ENCODE data around the gene CDCP1. TPM values are rescaled to one million over a fixed set of nuclear protein-coding genes. Genes with fewer than 3 reads are reported as not detected.

The CDCP1 gene
- total RNA-seq, 6 donors from 2014 or later, result 9.9 to 32.7 (median 19.2) TPM

DNA sequence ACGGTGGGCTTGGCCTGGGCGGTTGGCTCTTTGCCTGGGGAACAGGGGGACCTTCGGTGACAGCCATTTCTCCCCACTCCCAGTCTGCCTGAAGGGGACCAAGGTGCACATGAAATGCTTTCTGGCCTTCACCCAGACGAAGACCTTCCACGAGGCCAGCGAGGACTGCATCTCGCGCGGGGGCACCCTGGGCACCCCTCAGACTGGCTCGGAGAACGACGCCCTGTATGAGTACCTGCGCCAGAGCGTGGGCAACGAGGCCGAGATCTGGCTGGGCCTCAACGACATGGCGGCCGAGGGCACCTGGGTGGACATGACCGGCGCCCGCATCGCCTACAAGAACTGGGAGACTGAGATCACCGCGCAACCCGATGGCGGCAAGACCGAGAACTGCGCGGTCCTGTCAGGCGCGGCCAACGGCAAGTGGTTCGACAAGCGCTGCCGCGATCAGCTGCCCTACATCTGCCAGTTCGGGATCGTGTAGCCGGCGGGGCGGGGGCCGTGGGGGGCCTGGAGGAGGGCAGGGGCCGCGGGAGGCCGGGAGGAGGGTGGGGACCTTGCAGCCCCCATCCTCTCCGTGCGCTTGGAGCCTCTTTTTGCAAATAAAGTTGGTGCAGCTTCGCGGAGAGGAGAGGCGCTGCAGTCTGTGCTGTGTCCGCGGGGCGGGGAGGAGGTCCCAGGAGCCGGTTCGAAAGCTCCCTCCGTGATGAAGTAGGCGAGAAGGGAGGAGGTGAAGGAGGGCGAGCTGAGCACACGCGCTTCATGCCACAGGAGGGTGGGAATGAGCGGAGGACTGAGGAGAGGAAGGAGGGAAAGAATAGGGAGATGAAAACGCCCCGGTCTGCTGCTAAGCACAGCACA, 110.5 kb downstream of the CDCP1 start:
- no peaks in the 10 kb centered on the region for H3K27me3 ChIP-seq
- H3K4me1 ChIP-seq, result peaks cover 34 to 52% (median 38%) of the 10 kb centered on the region in 4 donors
- H3K9me3 ChIP-seq, result no peaks in the 10 kb centered on the region
- peaks cover 0 to 10% (median 0%) of the 10 kb centered on the region in 4 donors for H3K36me3 ChIP-seq
- ATAC-seq (ENCODE audit: low FRiP score in 2 of 2), result peak in 1 of 2 donors; percentile 55
- H3K4me3 ChIP-seq, result peak overlapping the region in 3 of 4 donors; percentile 12 to 41 (median 40)
- peak in 1 of 2 donors; percentile 88 for DNase-seq
- peak overlapping the region; percentile 73 to 78 (median 74) for H3K27ac ChIP-seq
- 27 to 43% methylated on average over 21 to 39 of the region's 64 CpGs for WGBS, 2 donors
- TF ChIP-seq CTCF (IDR thresholded peaks at IDR 0.05) (no peak), EP300 (IDR thresholded peaks at IDR 0.05) (no peak), POLR2AphosphoS5 (IDR thresholded peaks at IDR 0.05) (no peak), POLR2A (IDR thresholded peaks at IDR 0.05) (no peak)

DNA sequence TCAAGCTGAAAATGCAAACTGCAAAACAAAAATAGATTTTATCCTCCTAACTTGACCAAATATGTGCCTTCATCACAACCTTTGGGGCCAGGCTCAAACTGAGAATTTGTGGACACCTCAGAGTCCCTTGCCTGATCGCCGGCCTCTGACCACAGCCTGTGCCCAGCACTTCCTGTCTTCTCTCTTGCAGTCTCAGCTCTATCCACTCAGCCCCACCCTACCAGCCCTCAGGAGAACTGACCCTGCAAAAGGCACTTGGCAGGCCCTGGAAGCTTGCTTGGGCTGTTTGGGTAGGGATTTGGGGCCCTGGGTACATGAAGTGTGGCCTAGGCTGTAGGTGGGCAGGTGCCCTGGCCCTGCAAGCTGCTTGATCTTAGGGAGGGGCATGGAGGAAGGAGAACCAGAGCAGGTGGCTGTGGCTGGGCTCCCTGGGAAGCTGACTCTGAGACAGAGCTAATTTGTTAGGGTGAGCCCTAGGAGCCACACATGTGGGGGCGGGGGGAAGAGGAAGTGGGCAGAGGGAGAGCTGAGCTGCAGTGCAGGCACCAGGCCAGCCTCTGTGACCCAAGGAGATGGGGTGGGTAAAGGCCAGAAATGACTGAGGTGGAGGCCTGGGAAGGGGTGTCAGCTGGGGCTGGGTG, 111.4 kb downstream of the CDCP1 start:
- ATAC-seq (ENCODE audit: low FRiP score in 2 of 2) (peak; percentile 74 to 75), DNase-seq (peak in 1 of 2 donors; percentile 81)
- no peak for TF ChIP-seq POLR2AphosphoS5 (IDR thresholded peaks at IDR 0.05)
- TF ChIP-seq POLR2A (IDR thresholded peaks at IDR 0.05), result peak in 1 of 4 donors; percentile 25
- TF ChIP-seq CTCF (IDR thresholded peaks at IDR 0.05), result no peak
- 29 to 31% methylated on average over 3 of the region's 3 CpGs for WGBS, 2 donors
- H3K36me3 ChIP-seq, result peaks cover 0 to 10% (median 0%) of the 10 kb centered on the region in 4 donors
- peak overlapping the region in 1 of 4 donors; percentile 40 for H3K4me3 ChIP-seq
- H3K9me3 ChIP-seq, result no peaks in the 10 kb centered on the region
- H3K4me1 ChIP-seq, result peaks cover 42 to 61% (median 44%) of the 10 kb centered on the region in 4 donors
- peak overlapping the region; percentile 73 to 78 (median 74) for H3K27ac ChIP-seq
- H3K27me3 ChIP-seq, result no peaks in the 10 kb centered on the region

- Histone ChIP-seq H3K27me3 (no peaks in the 10 kb centered on the region), H3K9me3 (no peaks in the 10 kb centered on the region), H3K27ac (peak overlapping the region; percentile 73 to 78 (median 74)), H3K4me1 (peaks cover 42 to 66% (median 45%) of the 10 kb centered on the region in 4 donors), H3K36me3 (peaks cover 0 to 10% (median 0%) of the 10 kb centered on the region in 4 donors), H3K4me3 (no peak overlapping the region)
- peak in 1 of 2 donors; percentile 44 for DNase-seq
- ATAC-seq (ENCODE audit: low FRiP score in 2 of 2), result no peak
- TF ChIP-seq EP300 (IDR thresholded peaks at IDR 0.05), result no peak
- WGBS, 2 donors, result 41 to 57% methylated on average over 6 of the region's 6 CpGs
These were observed 112.4 kb downstream of the CDCP1 start for GRCh38 chr3:45033791-45034190.

Small RNA genes lying within 50 kb of the gene (small RNA-seq; reads per million reads assigned to genes)
- 0 reads per million in 4 donors for gene RNU5B-3P

Other genes starting within 250 kb of the CDCP1 start
- gene ZDHHC3, start 170.2 kb downstream of the CDCP1 start, total RNA-seq, result 100 to 1,000 TPM in 5 of 6 donors, 10 to 100 TPM in 1; 98.0 to 179 (median 115) TPM
- gene EXOSC7, start 170.1 kb downstream of the CDCP1 start, total RNA-seq, result 10 to 100 TPM; 35.8 to 55.5 (median 41.1) TPM
- 100 to 1,000 TPM in 4 of 6 donors, 10 to 100 TPM in 1, 1 to 10 TPM in 1; 6.3 to 332 (median 140) TPM for gene CLEC3B, start 120.1 kb downstream of the CDCP1 start, total RNA-seq
- 1 to 10 TPM in 2 of 6 donors, under 1 TPM in 1, not detected in 3; 0.76 to 3.8 (median 1.7) TPM for gene TMEM158, start 79.9 kb upstream of the CDCP1 start, total RNA-seq
- gene LARS2, start 242.2 kb upstream of the CDCP1 start, total RNA-seq, result 10 to 100 TPM; 11.8 to 26.2 (median 14.1) TPM

Measured in upper lobe of left lung (tissue), 6 donors.